Osteocyte (in vitro differentiated cells): ENCODE data around the gene KRT222. TPM values are rescaled to one million over a fixed set of nuclear protein-coding genes. Genes with fewer than 3 reads are reported as not detected.

Source experiments
- DNase-seq: peaks from one replicate; pipeline ENCODE4 v3.0.0; 2021; ENCODE audit warnings: mixed read lengths; ENCODE audit not compliant: unreplicated experiment; ENCODE audit errors: extremely low spot score
- H3K27ac Mint-ChIP-seq: one replicate; pipeline ENCODE4 v1.8.0; 2021; ENCODE audit warnings: mild to moderate bottlenecking, mixed read lengths; ENCODE audit not compliant: unreplicated experiment
- H3K27me3 Mint-ChIP-seq: one replicate; pipeline ENCODE4 v1.8.0; 2021; ENCODE audit warnings: mixed read lengths; ENCODE audit not compliant: unreplicated experiment
- H3K36me3 Mint-ChIP-seq: one replicate; pipeline ENCODE4 v1.8.0; 2021; ENCODE audit warnings: mixed read lengths; ENCODE audit not compliant: unreplicated experiment
- H3K4me1 Mint-ChIP-seq: one replicate; pipeline ENCODE4 v1.8.0; 2021; ENCODE audit warnings: mixed read lengths; ENCODE audit not compliant: unreplicated experiment
- H3K4me3 Mint-ChIP-seq: one replicate; pipeline ENCODE4 v1.8.0; 2021; ENCODE audit warnings: mild to moderate bottlenecking, moderate library complexity, mixed read lengths; ENCODE audit not compliant: unreplicated experiment
- H3K9me3 Mint-ChIP-seq: one replicate; pipeline ENCODE4 v1.8.0; 2021; ENCODE audit warnings: mixed read lengths; ENCODE audit not compliant: unreplicated experiment
- CTCF ChIP-seq: fragments of 200-600 bp; sonication (generic); IDR thresholded peaks from 2 replicates; pipeline ENCODE4 v1.5.0; 2021; ENCODE audit warnings: antibody characterized with exemption, mild to moderate bottlenecking, moderate library complexity
- total RNA-seq: library from RNA; stranded (reverse); gene quantifications from 2 replicates; pipeline ENCODE4 v1.2.1, GENCODE V29; 2021

Gene KRT222
- total RNA-seq, 1 donor from 2014 or later = not detected

GRCh38 chr17:40679523-40679907 lies 14.5 kb upstream of the KRT222 start:
- H3K4me3 Mint-ChIP-seq = no peak overlapping the region

GRCh38 chr17:40678902-40679522 lies 14.0 kb upstream of the KRT222 start:
- Mint-ChIP-seq H3K4me3 (no peak overlapping the region), H3K9me3 (no peaks in the 10 kb centered on the region), H3K27me3 (peaks cover 83% of the 10 kb centered on the region), H3K36me3 (no peaks in the 10 kb centered on the region), H3K27ac (no peak overlapping the region), H3K4me1 (no peaks in the 10 kb centered on the region)
- no peak for DNase-seq
- no peak for TF ChIP-seq CTCF

More at GRCh38 chr17:40679523-40679907, 14.5 kb upstream of the KRT222 start:
- H3K4me1 Mint-ChIP-seq = no peaks in the 10 kb centered on the region
- no peak overlapping the region for H3K27ac Mint-ChIP-seq
- no peaks in the 10 kb centered on the region for H3K9me3 Mint-ChIP-seq
- H3K36me3 Mint-ChIP-seq = no peaks in the 10 kb centered on the region
- no peak for DNase-seq
- H3K27me3 Mint-ChIP-seq = peaks cover 81% of the 10 kb centered on the region
- TF ChIP-seq CTCF = no peak

GRCh38 chr17:40675905-40676304 lies 10.9 kb upstream of the KRT222 start:
- peaks cover 85% of the 10 kb centered on the region for H3K27me3 Mint-ChIP-seq
- no peaks in the 10 kb centered on the region for H3K4me1 Mint-ChIP-seq
- no peak overlapping the region for H3K4me3 Mint-ChIP-seq
- no peaks in the 10 kb centered on the region for H3K36me3 Mint-ChIP-seq
- TF ChIP-seq CTCF = no peak
- DNase-seq = no peak
- no peak overlapping the region for H3K27ac Mint-ChIP-seq
- no peaks in the 10 kb centered on the region for H3K9me3 Mint-ChIP-seq

- Mint-ChIP-seq H3K27ac (no peak overlapping the region), H3K27me3 (peaks cover 79% of the 10 kb centered on the region), H3K36me3 (no peaks in the 10 kb centered on the region), H3K4me1 (no peaks in the 10 kb centered on the region), H3K4me3 (no peak overlapping the region), H3K9me3 (no peaks in the 10 kb centered on the region)
- DNase-seq = no peak
- no peak for TF ChIP-seq CTCF
Measured at GRCh38 chr17:40672654-40673053, 7.7 kb upstream of the KRT222 start.

- Mint-ChIP-seq H3K27ac (no peak overlapping the region), H3K27me3 (peaks cover 73% of the 10 kb centered on the region), H3K36me3 (no peaks in the 10 kb centered on the region), H3K4me3 (no peak overlapping the region), H3K9me3 (no peaks in the 10 kb centered on the region), H3K4me1 (no peaks in the 10 kb centered on the region)
- TF ChIP-seq CTCF = no peak
- DNase-seq = no peak
Measured at GRCh38 chr17:40671282-40671681, 6.3 kb upstream of the KRT222 start.
